GM23338 (cell line): ENCODE measurements around the gene OR5B12. TPM values are rescaled to one million over a fixed set of nuclear protein-coding genes. Genes with fewer than 3 reads are reported as not detected.
A peak's percentile ranks its signal among the peaks of the same experiment; 100 is the strongest.

Experiments used
- ATAC-seq: fragments of 200-7000 bp; cut with Tn5 transposase; 3 replicates; pipeline ENCODE4 v1.9.1; 2020
- DNase-seq: peaks from one replicate; pipeline ENCODE4 v3.0.0-alpha.2; 2015; ENCODE audit warnings: low spot score
- H2AFZ ChIP-seq: fragments of 200-600 bp; sonication (generic); 2 replicates; pipeline ENCODE4 v1.8.0; 2016; ENCODE audit warnings: antibody characterized with exemption, mild to moderate bottlenecking, moderate library complexity
- H3F3A ChIP-seq: fragments of 200-600 bp; sonication (generic); replicated peaks from 2 replicates; pipeline ENCODE4 v1.8.0; 2017; ENCODE audit warnings: antibody characterized with exemption, mixed run types, low read depth
- H3K27ac ChIP-seq: fragments of 200-600 bp; sonication (generic); 2 replicates; pipeline ENCODE4 v1.6.1; 2016; ENCODE audit warnings: low read depth
- H3K27me3 ChIP-seq: fragments of 200-600 bp; sonication (generic); 2 replicates; pipeline ENCODE4 v1.8.0; 2016; ENCODE audit warnings: mild to moderate bottlenecking, mixed run types, moderate library complexity; ENCODE audit not compliant: insufficient read depth
- H3K36me3 ChIP-seq: fragments of 200-600 bp; sonication (generic); 2 replicates; pipeline ENCODE4 v1.8.0; 2016; ENCODE audit warnings: mild to moderate bottlenecking; ENCODE audit not compliant: insufficient read depth
- H3K4me1 ChIP-seq: fragments of 200-600 bp; sonication (generic); 2 replicates; pipeline ENCODE4 v1.8.0; 2016; ENCODE audit warnings: mild to moderate bottlenecking, moderate library complexity; ENCODE audit not compliant: insufficient read depth
- H3K4me2 ChIP-seq: fragments of 200-600 bp; sonication (generic); 2 replicates; pipeline ENCODE4 v1.7.1; 2017; ENCODE audit warnings: mixed run types
- H3K4me3 ChIP-seq: fragments of 200-600 bp; sonication (generic); 2 replicates; pipeline ENCODE4 v1.6.1; 2016; ENCODE audit warnings: mixed run types
- H3K79me2 ChIP-seq: fragments of 200-600 bp; sonication (generic); replicated peaks from 2 replicates; pipeline ENCODE4 v1.8.0; 2017; ENCODE audit warnings: mild to moderate bottlenecking; ENCODE audit not compliant: insufficient read depth
- H3K9me2 ChIP-seq: fragments of 200-600 bp; sonication (generic); 2 replicates; pipeline ENCODE4 v1.8.0; 2017; ENCODE audit not compliant: insufficient read depth
- H4K20me1 ChIP-seq: fragments of 200-600 bp; sonication (generic); replicated peaks from 2 replicates; pipeline ENCODE4 v1.8.0; 2017; ENCODE audit warnings: mild to moderate bottlenecking; ENCODE audit not compliant: insufficient read depth
- H3K27ac Mint-ChIP-seq: 2 replicates; pipeline ENCODE4 v1.8.0; 2020; ENCODE audit warnings: inconsistent platforms, mild to moderate bottlenecking, moderate library complexity, mixed read lengths
- H3K27me3 Mint-ChIP-seq: 3 replicates; pipeline ENCODE4 v1.8.0; 2022; ENCODE audit warnings: low read depth, mild to moderate bottlenecking, moderate library complexity, mixed read lengths, inconsistent platforms; ENCODE audit not compliant: insufficient read depth, poor library complexity
- H3K36me3 Mint-ChIP-seq: 3 replicates; pipeline ENCODE4 v1.8.0; 2021; ENCODE audit warnings: low read depth, mild to moderate bottlenecking, inconsistent platforms, moderate library complexity, mixed read lengths
- H3K4me1 Mint-ChIP-seq: 3 replicates; pipeline ENCODE4 v1.8.0; 2020; ENCODE audit warnings: mild to moderate bottlenecking, inconsistent platforms, mixed read lengths
- H3K4me3 Mint-ChIP-seq: 3 replicates; pipeline ENCODE4 v1.8.0; 2021; ENCODE audit warnings: moderate library complexity, mild to moderate bottlenecking, inconsistent platforms, mixed read lengths
- H3K9me3 Mint-ChIP-seq: 3 replicates; pipeline ENCODE4 v1.8.0; 2020; ENCODE audit warnings: moderate library complexity, mild to moderate bottlenecking, inconsistent platforms, mixed read lengths
- CREB1 ChIP-seq: fragments of 250-450 bp; sonication (Bioruptor Pico); IDR thresholded peaks from 2 replicates; pipeline ENCODE4 v1.5.0; 2020; ENCODE audit warnings: low read depth, mild to moderate bottlenecking, moderate library complexity
- EZH2 ChIP-seq: fragments of 200-600 bp; sonication (generic); IDR thresholded peaks from one replicate; pipeline ENCODE4 v1.8.0; 2017; ENCODE audit warnings: antibody characterized with exemption, mild to moderate bottlenecking, low read depth; ENCODE audit not compliant: unreplicated experiment
- JUNB ChIP-seq: IDR thresholded peaks from one replicate; pipeline ENCODE4 v1.6.1; 2016; ENCODE audit warnings: antibody characterized with exemption; ENCODE audit not compliant: unreplicated experiment
- NANOG ChIP-seq: IDR thresholded peaks from 2 replicates; pipeline ENCODE4 v1.6.1; 2016; ENCODE audit warnings: antibody characterized with exemption, borderline replicate concordance
- ZNF331 ChIP-seq: fragments of 250-450 bp; sonication (Bioruptor Pico); IDR thresholded peaks from 2 replicates; pipeline ENCODE4 v1.5.0; 2020; ENCODE audit warnings: low read depth, mild to moderate bottlenecking, moderate library complexity
- polyA plus RNA-seq: library from polyadenylated mRNA; unstranded; fragments of >200 nt; fragmentation: Nextera tagmentation; extraction: Ambion mirVana; gene quantifications from 2 replicates; pipeline ENCODE4 v1.2.1, GENCODE V29; 2016
- total RNA-seq: library from RNA; depleted of rRNA; stranded (reverse); fragments of >200 nt; shearing (Covaris generic); gene quantifications from 2 replicates; pipeline ENCODE4 v1.2.3, GENCODE V29; 2014
- TF ChIP-seq, protein P1 (sequence below), 2 experiments: fragments of 200-600 bp in 1 of 2; sonication (generic) in 1 of 2; conservative IDR thresholded peaks; 2 replicates each; pipeline versions ENCODE4 v1.5.1 to v1.6.1; 2016 to 2017; ENCODE audit warnings: antibody characterized with exemption in 2 of 2, low read depth in 2 of 2, mild to moderate bottlenecking in 2 of 2, moderate library complexity in 1 of 2
- TF ChIP-seq, protein P2 (sequence below): fragments of 250-450 bp; sonication (Bioruptor Pico); IDR thresholded peaks from 2 replicates; pipeline ENCODE4 v1.5.0; 2020; ENCODE audit warnings: mild to moderate bottlenecking, moderate library complexity
- TF ChIP-seq, protein P3 (sequence below): IDR thresholded peaks from one replicate; pipeline ENCODE4 v1.6.1; 2018; ENCODE audit warnings: antibody characterized with exemption; ENCODE audit not compliant: unreplicated experiment

OR5B12 gene
- total and polyA plus RNA-seq, 2 experiments from 2014 or later, result not detected

DNA sequence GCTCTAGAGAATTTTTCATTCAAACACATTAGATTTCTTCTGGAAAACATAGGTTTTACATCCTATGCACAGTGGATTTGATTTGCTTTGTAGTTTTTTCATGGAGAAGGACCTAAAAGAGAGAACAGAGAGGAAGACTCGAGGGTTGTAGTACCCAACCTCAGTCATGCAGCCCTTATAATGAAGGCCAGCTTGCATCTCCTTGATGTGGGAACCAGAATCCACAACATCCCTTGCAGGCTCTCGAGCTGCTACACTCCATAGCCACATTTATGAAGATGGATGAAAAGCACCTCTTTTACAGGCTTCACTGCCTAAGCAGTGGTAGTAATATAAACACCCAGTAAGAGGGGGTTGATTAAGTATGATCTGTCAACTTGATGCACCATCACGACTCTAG, 9.5 kb upstream of the OR5B12 start:
- Histone ChIP-seq H3K4me1 (no peaks in the 10 kb centered on the region), H3K4me3 (no peak overlapping the region), H3K79me2 (no peaks in the 10 kb centered on the region), H3K27ac (no peak overlapping the region), H3K36me3 (no peaks in the 10 kb centered on the region), H3K9me2 (peaks cover 10% of the 10 kb centered on the region; the same call in 1 of the 2 replicates), H4K20me1 (no peaks in the 10 kb centered on the region), H3K27me3 (no peaks in the 10 kb centered on the region), H3K4me2 (no peak overlapping the region), H3F3A (no peaks in the 10 kb centered on the region), H2AFZ (no peak overlapping the region)
- DNase-seq, result no peak
- peaks cover 3% of the 10 kb centered on the region for H3K27me3 Mint-ChIP-seq
- no peaks in the 10 kb centered on the region for H3K36me3 Mint-ChIP-seq
- peaks cover 19% of the 10 kb centered on the region; the same call in 2 of the 3 replicates for H3K9me3 Mint-ChIP-seq
- no peak overlapping the region for H3K27ac Mint-ChIP-seq
- TF ChIP-seq JUNB, result no peak
- TF ChIP-seq EZH2, result no peak
- TF ChIP-seq, protein P1, sequence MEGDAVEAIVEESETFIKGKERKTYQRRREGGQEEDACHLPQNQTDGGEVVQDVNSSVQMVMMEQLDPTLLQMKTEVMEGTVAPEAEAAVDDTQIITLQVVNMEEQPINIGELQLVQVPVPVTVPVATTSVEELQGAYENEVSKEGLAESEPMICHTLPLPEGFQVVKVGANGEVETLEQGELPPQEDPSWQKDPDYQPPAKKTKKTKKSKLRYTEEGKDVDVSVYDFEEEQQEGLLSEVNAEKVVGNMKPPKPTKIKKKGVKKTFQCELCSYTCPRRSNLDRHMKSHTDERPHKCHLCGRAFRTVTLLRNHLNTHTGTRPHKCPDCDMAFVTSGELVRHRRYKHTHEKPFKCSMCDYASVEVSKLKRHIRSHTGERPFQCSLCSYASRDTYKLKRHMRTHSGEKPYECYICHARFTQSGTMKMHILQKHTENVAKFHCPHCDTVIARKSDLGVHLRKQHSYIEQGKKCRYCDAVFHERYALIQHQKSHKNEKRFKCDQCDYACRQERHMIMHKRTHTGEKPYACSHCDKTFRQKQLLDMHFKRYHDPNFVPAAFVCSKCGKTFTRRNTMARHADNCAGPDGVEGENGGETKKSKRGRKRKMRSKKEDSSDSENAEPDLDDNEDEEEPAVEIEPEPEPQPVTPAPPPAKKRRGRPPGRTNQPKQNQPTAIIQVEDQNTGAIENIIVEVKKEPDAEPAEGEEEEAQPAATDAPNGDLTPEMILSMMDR (conservative IDR thresholded peaks at IDR 0.05; ENCODE audit: low read depth in 2 of 2), result no peak
- TF ChIP-seq NANOG, result no peak
- TF ChIP-seq CREB1 (CRISPR knock-in tag), result no peak
- TF ChIP-seq ZNF331, result no peak
- ATAC-seq, result no peak
- no peaks in the 10 kb centered on the region for H3K4me1 Mint-ChIP-seq
- H3K4me3 Mint-ChIP-seq, result no peak overlapping the region

DNA sequence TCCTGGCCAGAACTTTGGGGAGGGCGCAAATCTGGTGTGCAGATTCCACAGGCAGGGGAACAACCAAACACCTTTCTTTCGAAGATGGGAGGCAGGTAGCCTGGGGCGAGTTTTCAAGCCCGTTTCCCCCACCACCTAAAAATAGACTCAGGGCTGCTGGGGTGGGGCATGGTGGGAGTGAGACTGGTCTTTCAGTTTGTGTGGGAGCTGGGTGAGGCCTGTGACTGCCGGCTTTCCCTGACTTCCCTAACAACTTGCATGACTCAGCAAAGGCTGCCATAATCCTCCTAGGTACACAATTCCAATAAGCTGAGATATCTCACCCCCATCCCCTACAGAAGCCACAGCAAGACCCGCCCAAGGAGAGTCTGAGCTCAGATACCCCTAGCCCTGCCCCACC, 4.3 kb upstream of the OR5B12 start:
- no peak overlapping the region for H2AFZ ChIP-seq
- no peaks in the 10 kb centered on the region for H3K79me2 ChIP-seq
- ATAC-seq (no peak), DNase-seq (no peak)
- no peaks in the 10 kb centered on the region for H3K36me3 ChIP-seq
- H3K4me2 ChIP-seq, result no peak overlapping the region
- H3K27me3 ChIP-seq, result no peaks in the 10 kb centered on the region
- H3K27ac ChIP-seq, result no peak overlapping the region
- peaks cover 17% of the 10 kb centered on the region; the same call in 1 of the 2 replicates for H3K9me2 ChIP-seq
- no peaks in the 10 kb centered on the region for H3F3A ChIP-seq
- H3K9me3 Mint-ChIP-seq, result peaks cover 29% of the 10 kb centered on the region
- peaks cover 7% of the 10 kb centered on the region for H3K36me3 Mint-ChIP-seq
- H3K27me3 Mint-ChIP-seq, result no peaks in the 10 kb centered on the region
- H4K20me1 ChIP-seq, result no peaks in the 10 kb centered on the region
- peak overlapping the region; percentile 56; the same call in 1 of the 2 replicates for H3K27ac Mint-ChIP-seq
- no peak overlapping the region for H3K4me3 ChIP-seq
- H3K4me1 ChIP-seq, result no peaks in the 10 kb centered on the region
- no peak overlapping the region for H3K4me3 Mint-ChIP-seq
- H3K4me1 Mint-ChIP-seq, result no peaks in the 10 kb centered on the region
- TF ChIP-seq, protein P1 (conservative IDR thresholded peaks at IDR 0.05; ENCODE audit: low read depth in 2 of 2), result no peak
- TF ChIP-seq, protein P2, sequence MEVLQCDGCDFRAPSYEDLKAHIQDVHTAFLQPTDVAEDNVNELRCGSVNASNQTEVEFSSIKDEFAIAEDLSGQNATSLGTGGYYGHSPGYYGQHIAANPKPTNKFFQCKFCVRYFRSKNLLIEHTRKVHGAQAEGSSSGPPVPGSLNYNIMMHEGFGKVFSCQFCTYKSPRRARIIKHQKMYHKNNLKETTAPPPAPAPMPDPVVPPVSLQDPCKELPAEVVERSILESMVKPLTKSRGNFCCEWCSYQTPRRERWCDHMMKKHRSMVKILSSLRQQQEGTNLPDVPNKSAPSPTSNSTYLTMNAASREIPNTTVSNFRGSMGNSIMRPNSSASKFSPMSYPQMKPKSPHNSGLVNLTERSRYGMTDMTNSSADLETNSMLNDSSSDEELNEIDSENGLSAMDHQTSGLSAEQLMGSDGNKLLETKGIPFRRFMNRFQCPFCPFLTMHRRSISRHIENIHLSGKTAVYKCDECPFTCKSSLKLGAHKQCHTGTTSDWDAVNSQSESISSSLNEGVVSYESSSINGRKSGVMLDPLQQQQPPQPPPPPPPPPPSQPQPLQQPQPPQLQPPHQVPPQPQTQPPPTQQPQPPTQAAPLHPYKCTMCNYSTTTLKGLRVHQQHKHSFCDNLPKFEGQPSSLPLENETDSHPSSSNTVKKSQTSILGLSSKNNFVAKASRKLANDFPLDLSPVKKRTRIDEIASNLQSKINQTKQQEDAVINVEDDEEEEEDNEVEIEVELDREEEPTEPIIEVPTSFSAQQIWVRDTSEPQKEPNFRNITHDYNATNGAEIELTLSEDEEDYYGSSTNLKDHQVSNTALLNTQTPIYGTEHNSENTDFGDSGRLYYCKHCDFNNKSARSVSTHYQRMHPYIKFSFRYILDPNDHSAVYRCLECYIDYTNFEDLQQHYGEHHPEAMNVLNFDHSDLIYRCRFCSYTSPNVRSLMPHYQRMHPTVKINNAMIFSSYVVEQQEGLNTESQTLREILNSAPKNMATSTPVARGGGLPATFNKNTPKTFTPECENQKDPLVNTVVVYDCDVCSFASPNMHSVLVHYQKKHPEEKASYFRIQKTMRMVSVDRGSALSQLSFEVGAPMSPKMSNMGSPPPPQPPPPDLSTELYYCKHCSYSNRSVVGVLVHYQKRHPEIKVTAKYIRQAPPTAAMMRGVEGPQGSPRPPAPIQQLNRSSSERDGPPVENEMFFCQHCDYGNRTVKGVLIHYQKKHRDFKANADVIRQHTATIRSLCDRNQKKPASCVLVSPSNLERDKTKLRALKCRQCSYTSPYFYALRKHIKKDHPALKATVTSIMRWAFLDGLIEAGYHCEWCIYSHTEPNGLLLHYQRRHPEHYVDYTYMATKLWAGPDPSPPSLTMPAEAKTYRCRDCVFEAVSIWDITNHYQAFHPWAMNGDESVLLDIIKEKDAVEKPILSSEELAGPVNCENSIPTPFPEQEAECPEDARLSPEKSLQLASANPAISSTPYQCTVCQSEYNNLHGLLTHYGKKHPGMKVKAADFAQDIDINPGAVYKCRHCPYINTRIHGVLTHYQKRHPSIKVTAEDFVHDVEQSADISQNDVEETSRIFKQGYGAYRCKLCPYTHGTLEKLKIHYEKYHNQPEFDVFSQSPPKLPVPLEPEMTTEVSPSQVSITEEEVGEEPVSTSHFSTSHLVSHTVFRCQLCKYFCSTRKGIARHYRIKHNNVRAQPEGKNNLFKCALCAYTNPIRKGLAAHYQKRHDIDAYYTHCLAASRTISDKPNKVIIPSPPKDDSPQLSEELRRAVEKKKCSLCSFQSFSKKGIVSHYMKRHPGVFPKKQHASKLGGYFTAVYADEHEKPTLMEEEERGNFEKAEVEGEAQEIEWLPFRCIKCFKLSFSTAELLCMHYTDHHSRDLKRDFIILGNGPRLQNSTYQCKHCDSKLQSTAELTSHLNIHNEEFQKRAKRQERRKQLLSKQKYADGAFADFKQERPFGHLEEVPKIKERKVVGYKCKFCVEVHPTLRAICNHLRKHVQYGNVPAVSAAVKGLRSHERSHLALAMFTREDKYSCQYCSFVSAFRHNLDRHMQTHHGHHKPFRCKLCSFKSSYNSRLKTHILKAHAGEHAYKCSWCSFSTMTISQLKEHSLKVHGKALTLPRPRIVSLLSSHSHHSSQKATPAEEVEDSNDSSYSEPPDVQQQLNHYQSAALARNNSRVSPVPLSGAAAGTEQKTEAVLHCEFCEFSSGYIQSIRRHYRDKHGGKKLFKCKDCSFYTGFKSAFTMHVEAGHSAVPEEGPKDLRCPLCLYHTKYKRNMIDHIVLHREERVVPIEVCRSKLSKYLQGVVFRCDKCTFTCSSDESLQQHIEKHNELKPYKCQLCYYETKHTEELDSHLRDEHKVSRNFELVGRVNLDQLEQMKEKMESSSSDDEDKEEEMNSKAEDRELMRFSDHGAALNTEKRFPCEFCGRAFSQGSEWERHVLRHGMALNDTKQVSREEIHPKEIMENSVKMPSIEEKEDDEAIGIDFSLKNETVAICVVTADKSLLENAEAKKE, result no peak
- TF ChIP-seq JUNB (no peak), ZNF331 (no peak)
- TF ChIP-seq, protein P3, sequence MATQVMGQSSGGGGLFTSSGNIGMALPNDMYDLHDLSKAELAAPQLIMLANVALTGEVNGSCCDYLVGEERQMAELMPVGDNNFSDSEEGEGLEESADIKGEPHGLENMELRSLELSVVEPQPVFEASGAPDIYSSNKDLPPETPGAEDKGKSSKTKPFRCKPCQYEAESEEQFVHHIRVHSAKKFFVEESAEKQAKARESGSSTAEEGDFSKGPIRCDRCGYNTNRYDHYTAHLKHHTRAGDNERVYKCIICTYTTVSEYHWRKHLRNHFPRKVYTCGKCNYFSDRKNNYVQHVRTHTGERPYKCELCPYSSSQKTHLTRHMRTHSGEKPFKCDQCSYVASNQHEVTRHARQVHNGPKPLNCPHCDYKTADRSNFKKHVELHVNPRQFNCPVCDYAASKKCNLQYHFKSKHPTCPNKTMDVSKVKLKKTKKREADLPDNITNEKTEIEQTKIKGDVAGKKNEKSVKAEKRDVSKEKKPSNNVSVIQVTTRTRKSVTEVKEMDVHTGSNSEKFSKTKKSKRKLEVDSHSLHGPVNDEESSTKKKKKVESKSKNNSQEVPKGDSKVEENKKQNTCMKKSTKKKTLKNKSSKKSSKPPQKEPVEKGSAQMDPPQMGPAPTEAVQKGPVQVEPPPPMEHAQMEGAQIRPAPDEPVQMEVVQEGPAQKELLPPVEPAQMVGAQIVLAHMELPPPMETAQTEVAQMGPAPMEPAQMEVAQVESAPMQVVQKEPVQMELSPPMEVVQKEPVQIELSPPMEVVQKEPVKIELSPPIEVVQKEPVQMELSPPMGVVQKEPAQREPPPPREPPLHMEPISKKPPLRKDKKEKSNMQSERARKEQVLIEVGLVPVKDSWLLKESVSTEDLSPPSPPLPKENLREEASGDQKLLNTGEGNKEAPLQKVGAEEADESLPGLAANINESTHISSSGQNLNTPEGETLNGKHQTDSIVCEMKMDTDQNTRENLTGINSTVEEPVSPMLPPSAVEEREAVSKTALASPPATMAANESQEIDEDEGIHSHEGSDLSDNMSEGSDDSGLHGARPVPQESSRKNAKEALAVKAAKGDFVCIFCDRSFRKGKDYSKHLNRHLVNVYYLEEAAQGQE, result no peak
